NCI-H1436 (cell line): ENCODE results near the gene C1GALT1C1L.
"Not testable (repeated sequence)": the region's sequence is repeated elsewhere in the genome, so short reads cannot be mapped to it uniquely, and the experiment has no call there.

ENCODE experiments used
- DNase-seq: peaks from one replicate; lab custom pipeline; 2025; lab: John Stamatoyannopoulos, UW

The C1GALT1C1L gene

GRCh38 chr2:43653506-43653905, 22.7 kb downstream of the C1GALT1C1L start:
- DNase-seq = no peak

- DNase-seq = no peak
Measured at GRCh38 chr2:43648994-43649701, 27.1 kb downstream of the C1GALT1C1L start.

GRCh38 chr2:43643680-43644079, 32.5 kb downstream of the C1GALT1C1L start:
- DNase-seq = no peak

GRCh38 chr2:43642363-43642762, 33.9 kb downstream of the C1GALT1C1L start:
- no peak for DNase-seq

GRCh38 chr2:43637030-43637803, 39.0 kb downstream of the C1GALT1C1L start, which contains the start of gene PLEKHH2:
TSS of gene PLEKHH2 (plus strand) at chr2:43637260. CDS start at chr2:43644674, 7,414 bp downstream.
- DNase-seq = peak; percentile 86

GRCh38 chr2:43636621-43637020, 39.6 kb downstream of the C1GALT1C1L start:
- peak; percentile 41 for DNase-seq

DNA sequence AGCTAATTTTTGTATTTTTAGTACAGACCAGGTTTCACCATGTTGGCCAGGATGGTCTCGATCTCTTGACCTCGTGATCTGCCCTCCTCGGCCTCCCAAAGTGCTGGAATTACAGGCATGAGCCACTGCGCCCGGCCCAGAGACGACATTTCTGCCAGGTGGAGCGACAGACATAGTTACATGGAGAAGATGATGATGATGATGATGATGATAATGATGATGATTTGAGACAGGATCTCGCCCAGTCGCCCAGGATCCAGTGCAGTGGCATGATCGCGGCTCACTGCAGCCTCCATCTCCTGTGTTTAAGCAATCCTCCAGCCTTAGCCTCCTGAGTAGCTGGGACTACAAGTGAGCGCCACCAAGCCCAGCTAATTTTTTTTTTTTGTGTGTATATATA, 40.1 kb downstream of the C1GALT1C1L start:
- DNase-seq = not testable (repeated sequence)

DNA sequence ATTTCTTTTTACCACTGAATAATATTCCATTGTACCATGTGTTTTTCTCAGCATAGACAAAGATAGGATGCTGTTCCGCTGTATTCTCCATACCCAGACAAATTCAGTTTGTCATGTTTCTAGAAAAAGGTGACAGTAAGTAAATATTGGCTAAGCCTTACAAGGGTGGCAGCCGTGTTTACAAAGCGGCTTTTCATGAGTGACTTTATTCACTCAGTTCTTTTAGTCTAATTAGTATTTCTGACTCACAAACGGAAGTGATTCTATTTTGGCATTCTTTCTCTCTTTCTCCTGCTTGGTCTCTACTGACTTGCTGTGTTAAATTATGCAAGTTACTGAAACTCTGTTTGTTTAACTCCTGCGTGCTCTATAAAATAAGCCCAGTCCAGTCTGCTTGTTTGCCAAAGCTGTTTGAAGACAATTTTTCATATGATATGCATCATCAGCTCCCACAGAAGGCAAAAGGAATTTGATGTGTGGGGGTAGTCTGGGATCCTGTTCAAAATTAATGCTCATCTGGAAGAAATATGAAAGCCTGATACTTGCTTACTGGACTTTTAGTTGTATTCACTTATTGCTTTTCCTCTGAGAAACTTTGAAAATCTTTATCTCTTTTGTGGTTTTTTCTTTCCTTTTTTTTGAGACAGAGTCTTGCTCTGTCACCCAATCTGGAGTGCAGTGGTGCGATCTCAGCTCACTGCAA, 41.5 kb downstream of the C1GALT1C1L start:
- DNase-seq = peak; percentile 54

DNA sequence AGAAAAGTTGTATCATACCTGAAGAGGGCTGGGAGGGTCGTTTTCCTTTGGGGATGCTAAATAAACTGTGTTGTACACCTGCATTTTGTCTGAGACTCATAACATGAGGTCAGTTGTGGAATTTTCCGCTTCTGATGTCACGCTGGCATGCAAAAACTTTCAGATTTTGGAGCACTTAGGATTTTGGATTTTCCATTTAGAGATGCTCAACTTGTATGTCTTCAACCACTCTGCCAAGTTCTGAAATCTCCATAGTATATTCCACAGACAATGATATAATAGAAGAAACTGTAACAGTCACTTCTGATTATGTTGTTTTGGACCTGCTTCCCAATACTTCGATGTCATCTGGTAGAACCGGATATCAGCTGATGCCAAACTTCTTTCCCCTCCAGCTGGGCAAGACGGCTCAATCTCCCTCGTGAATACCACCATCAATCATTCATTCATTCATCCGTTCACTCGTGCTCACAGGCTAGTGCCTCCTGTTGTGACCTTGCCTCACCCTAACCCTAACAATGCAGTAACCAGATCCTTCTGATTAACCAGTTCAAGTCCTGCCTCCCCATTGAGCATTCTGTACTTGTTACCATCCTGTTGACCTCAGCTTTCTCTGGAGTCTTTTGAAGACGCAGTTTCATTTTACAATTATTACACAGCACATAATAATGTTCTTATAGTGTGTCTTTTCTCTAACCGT, 44.5 kb downstream of the C1GALT1C1L start:
- DNase-seq = no peak
